GM12801 (cell line): ENCODE results near the gene TMEM115.

Source experiments
- CTCF ChIP-seq: IDR thresholded peaks from one replicate; pipeline ENCODE4 v1.5.1; 2011; ENCODE audit warnings: control low read depth; ENCODE audit not compliant: insufficient read length; ENCODE audit errors: extremely low read depth

TMEM115 gene

GRCh38 chr3:50383750-50384149 lies 24.4 kb upstream of the TMEM115 start:
- TF ChIP-seq CTCF: no peak

- TF ChIP-seq CTCF: no peak
These were observed 23.4 kb upstream of the TMEM115 start for GRCh38 chr3:50382722-50383121.

DNA sequence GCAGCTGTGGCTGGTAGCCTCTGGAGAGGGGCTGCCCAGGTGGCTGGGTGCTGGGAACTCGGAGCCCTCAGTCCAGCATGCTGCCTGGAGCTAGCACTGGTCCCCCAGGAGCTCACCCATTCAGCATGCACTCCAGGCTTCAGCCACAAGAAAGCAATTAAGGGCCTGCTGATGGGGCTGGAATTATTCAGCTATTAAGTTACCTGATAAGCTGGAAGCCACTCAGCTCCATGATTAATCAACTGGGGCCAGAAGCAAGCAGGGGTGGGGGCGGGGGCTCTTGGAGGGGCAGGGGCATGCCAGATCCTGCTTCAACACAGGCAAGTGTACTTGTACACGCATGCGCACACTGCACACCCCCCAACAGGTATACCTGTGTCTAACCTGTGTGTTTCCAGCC lies 22.1 kb upstream of the TMEM115 start:
- no peak for TF ChIP-seq CTCF

DNA sequence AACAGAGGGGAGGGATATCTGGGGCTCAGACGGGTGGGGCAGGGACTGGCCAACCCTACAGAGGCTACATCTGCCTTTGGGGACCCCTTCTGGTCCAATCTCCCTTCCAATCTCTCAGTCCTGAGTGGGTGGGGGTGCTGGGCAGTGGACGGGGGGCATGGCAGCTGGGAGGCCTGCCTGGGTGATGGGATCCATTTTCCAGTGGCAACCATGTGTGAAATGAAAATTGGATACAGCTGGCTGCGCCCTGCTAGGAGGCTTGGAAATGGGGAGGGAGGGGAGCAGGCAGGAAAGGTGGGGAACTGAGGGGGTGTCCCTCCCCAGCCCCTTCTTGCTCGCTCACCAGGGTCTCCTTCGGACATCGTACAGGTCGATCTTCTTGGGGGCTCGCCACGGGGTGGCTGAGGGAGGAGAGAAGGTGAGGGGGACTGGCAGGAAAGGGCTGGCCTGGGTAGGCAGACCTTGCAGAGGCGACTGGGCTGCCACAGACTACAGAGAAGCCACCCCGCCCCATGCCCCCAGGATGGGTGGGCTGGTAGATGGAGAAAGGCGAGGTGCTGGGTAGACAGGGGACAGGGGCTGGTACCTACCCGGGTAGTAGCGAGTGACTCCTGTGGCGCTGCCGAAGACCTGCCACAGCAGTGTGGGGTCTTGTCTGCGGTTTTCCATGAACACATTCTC lies 21.2 kb upstream of the TMEM115 start:
- TF ChIP-seq CTCF: no peak

DNA sequence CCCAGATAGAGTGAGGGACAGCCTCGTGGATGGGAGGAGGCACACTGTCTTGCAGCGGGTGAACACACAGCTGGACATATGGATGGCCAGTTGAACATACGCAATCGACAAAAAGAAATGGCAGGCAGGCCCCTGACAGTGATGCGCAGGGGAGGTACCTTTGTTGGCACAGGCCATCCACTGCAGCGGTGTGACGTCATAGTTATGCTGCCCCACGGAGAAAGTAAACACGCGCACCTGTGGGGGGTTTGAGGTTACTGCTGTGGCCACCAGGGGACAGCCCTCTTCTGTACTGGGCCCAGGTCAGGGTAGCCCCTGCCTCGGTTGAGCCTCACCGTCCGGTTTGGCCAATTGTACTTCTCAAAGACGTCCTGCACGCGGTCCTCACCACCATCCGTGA lies 19.4 kb upstream of the TMEM115 start:
- no peak for TF ChIP-seq CTCF

- no peak for TF ChIP-seq CTCF
These were observed 18.7 kb upstream of the TMEM115 start for GRCh38 chr3:50378024-50378423.

GRCh38 chr3:50375258-50375931 lies 16.1 kb upstream of the TMEM115 start:
- no peak for TF ChIP-seq CTCF
